Raji (cell line): ENCODE measurements around the gene TAF4.

Experiments
- POLR2A ChIP-seq: IDR thresholded peaks from 2 replicates; pipeline ENCODE4 v1.6.1; 2011; ENCODE audit warnings: low read depth, low read length, control low read depth; ENCODE audit not compliant: insufficient read depth

The TAF4 gene

GRCh38 chr20:61953037-61954021 lies 112.4 kb downstream of the TAF4 start:
- no peak for TF ChIP-seq POLR2A

DNA sequence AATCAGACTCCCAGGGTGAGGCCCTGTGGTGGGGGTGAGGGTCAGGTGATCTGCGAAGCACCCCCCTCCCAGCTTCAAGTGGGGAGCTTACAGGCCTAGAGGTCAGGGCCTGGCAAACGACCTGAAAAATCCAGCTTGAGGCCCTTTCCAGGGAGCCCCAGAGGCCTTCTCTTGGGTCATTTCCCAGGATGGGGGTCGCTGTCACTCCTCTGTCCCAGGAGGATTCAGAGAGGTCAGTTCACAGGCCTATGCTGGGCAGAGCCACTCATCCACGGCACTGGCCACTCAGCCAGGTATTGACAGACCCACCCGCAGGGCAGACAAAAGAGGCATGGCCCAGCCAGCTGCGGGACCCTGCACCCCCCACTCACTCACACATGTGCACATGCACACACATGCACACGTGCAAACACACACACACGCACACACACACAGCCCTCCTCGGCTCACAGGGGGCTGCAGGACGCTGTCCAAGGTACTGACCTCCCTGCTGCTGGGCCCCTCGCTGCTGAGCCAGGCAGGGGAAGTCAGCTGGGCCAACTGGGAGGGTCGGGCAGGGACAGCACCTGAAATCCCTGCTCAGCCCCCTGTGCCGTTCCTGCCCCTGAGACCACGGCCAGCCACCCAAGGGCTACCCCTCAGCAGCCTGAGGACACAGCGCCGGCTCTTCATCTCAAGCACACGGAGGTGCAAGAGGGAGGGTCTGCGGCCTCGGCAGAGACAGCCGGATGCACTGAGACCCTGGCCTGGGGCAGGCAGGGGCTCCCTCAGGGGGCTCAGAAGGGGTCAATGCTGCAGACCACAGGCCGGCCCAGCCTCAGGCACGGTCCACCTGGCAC lies 113.8 kb downstream of the TAF4 start:
- no peak for TF ChIP-seq POLR2A

GRCh38 chr20:61950641-61951071 lies 115.0 kb downstream of the TAF4 start:
- TF ChIP-seq POLR2A: no peak

DNA sequence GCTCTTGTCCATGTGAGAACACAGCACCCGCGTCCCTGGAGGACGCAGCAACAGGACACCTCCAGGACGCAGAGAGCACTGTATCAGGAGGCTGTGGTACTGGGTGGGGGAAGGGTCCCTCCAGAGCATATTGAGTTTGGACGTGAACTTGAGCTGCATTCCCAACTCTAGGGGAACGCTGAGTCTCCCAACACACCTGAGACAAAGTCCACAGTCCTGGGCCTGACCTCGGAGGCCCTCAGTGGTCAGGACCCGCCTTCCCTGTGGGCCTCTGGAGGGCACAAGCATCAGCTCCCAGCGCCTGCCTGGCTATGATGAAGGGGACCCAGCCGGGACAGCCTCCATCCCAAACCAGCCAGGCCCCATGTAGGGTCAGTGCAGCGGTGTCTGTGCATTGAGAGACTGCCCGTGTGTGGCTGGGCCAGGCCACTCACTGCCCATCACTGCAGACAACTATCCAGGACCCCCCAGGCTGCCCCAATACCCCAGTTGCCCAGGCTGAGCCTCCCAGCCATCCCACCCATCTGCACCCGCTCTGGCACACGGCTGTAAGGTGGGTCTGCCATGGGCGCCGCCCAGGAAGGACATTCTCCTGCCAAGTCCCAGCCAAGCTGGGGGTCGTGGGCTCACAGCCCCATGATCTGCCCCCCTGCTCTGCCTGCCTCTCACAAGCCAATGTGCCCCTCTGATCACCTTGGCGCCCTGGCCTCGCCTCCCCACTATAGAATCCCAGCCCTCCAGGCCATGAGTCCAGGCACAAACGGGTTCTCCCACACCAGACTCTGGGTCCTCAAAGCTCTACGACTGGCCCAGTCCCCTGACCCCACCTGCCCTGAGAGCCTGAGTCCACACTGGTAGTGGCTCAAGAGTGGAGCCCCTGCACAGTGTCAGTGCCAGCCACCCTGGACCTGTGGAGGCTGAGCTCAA lies 115.7 kb downstream of the TAF4 start:
- TF ChIP-seq POLR2A: no peak

GRCh38 chr20:61949363-61949713 lies 116.3 kb downstream of the TAF4 start:
- no peak for TF ChIP-seq POLR2A

DNA sequence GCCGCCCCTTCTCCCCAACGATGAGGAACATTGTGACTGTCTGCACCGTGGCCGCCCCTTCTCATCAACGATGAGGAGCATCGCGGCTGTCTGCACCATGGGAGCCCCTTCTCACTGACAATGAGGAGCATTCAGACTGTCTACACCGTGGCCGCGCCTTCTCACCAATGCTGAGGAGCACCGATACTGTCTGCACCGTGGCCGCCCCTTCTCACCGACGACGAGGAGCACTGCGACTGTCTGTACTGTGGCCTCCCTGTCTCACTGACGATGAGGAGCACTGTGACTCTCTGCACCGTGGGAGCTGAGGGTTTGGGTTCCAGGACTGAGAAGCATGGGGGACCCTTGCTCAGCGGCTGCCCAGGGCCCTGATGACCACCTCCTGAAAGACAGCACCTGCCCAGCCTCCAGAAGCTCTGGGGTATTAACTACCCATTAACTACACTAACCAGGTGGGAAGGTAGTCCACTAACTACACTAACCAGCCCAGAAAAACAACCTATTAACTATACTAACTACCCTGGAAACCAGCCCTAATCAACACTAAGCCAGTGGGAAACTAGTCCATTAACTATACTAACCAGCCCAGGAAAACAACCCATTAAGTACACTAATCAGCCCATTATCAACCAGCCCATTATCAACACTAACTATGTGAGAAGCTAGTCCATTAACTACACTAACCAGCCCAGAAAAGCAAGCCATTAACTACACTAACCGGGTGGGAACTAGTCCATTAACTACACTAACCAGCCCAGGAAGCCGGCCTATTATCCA lies 116.9 kb downstream of the TAF4 start:
- no peak for TF ChIP-seq POLR2A

GRCh38 chr20:61942526-61942925 lies 123.2 kb downstream of the TAF4 start:
- no peak for TF ChIP-seq POLR2A

DNA sequence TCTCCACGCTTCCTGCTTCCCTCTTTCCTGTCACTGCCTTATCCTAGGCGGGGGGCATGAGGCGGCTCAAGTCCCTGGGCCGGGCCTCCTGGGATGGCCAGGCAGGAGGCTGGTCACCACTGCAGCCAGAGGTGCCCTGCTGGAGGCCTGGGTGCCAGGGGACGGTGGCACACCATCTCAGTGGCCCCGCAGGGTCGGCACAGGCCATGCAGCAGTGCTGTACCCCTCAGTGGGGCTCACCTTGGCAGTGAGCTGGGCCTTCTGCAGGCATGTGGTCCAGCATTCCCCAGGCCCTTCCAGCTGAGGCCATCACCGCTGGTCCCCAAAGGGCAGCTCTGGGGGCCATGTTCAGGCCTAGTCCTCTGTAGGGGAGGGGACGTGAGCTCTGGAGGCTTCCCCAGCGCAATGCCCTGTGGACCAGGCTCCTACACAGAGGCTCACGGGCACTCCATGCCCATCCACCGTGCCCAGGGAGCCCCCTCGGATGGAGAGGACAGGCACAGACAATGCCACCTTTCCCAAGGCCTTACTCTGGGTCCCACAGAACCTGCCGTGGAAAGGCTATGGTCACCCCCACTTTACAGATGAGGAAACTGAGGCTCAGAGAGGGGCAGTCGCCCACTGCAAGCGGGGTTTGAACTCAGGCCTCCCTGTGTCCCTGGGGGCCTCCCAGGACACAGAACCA lies 123.8 kb downstream of the TAF4 start:
- no peak for TF ChIP-seq POLR2A

GRCh38 chr20:61940976-61941720 lies 124.5 kb downstream of the TAF4 start:
- TF ChIP-seq POLR2A: no peak

GRCh38 chr20:61940491-61940890 lies 125.2 kb downstream of the TAF4 start:
- TF ChIP-seq POLR2A: no peak

DNA sequence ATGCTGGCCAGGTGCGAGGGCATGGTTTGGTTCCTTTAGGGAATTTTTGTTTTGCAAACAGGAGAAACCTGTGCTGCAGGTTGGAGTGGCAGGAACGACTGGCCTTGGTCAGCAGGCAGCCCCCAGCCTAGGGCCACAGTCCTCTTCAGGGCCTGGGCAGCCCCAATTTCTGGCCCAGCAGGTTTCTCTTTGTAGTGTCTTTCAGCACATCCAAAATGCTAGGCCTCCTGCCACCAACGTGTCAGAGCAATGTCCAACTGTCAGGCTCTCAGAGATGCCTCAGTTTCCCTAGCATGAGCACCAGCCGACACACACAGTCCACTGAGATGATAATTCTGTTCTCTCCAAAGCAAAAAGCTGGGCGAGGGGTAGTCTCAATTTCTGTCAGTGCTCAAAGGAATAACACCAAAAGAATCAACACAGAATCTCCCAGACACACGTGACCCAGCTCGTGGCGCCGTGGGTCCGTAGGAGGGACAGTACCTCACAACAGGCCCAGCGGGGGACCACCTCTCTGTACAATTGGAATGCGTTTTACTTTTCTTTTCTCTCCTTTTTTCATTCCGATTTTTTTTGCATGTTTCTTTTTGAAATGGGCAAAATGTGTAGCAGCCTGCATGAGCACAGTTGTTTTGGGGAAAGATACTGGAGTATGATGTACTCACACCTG lies 125.9 kb downstream of the TAF4 start:
- no peak for TF ChIP-seq POLR2A

DNA sequence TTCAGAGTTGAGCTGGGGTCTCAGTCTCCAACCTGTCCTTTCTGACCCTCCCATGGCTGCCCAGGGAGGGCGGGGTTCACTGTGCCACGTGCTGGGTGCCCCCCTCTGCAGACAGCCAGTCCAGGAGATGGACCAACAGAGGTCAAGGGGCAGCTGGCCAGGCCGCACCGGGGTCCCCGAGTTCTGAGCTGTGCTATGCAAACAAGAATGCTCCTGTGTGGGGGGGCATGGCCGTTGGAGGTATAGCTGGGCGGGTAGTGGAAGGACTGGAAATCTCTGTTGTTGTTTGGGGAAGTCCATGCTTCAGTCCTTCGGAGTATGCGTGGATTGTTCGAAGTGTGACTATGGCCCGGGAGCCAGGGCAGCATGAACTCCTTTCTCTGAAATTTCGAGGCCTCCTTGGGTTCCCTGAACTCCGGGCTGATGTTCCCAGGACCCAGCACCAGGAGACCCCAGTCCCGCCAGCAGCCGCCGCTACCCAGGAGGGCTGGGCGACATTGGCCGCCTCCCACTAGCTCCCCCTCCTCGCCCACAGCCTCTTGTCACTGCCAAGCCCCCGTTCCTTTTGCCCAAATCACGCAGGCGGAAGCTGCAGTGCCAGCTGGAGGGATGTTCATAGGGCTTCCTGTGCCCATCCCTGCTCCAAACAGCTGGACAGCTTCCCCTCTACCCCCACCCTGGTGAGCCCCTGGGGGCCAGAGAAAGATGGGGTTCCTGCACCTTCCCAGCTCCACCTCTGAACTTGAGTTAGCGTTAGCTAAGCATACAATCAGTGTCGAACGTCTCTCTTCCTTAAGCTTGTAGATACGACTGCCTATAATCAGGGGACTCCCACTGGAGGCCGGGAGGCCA lies 126.6 kb downstream of the TAF4 start:
- no peak for TF ChIP-seq POLR2A
